Measurements from ENCODE around the gene A2M. TPM values are rescaled to one million over a fixed set of nuclear protein-coding genes. Genes with fewer than 3 reads are reported as not detected.

A2M gene
- total RNA-seq, 1 experiment from 2014 or later, result not detected

DNA sequence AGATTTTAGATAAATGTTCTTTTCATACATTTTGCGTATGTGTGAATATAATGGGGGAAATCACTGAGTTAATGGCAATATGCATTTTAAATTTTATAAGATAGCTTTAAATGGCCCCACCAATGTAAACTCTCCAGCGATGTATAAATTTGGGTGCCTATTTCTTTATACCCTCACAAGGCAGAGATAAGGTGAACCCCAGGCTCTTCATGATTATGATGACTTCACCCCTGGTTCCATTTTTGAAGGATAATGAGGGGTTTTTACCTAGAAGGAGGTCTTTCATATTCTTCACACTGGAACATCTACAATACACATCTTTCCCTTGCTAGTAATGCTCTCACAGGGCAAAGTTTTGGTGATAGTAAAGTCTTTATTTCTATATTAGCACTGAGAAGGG is 91.2 kb downstream of the A2M start:
- H3K79me2 ChIP-seq (ENCODE audit: low read length), result no peaks in the 10 kb centered on the region
- no peak overlapping the region for H3K4me3 ChIP-seq (ENCODE audit: low read length)

DNA sequence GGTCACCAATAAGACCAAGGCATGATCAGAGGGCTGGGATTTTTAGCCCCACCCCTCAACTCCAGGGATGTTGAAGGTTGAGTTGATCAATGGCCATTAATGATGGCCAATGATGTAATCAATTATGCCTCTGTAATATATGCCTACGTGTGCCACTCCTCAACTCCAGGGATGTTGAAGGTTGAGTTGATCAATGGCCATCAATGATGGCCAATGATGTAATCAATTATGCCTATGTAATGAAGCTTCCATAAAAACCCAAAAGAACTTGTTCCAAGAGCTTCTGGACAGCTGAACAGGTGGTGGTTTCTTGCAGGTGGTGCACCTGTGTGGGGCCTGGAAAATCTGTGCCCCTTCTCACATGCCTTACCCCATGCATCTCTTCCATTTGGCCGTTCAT is 93.1 kb downstream of the A2M start:
- no peaks in the 10 kb centered on the region for H3K27me3 ChIP-seq (ENCODE audit: low read length)
- no peaks in the 10 kb centered on the region for H3K9me3 ChIP-seq (ENCODE audit: low read length)
- H3K36me3 ChIP-seq (ENCODE audit: insufficient read depth, low read length), result no peaks in the 10 kb centered on the region
- no peaks in the 10 kb centered on the region for H3K9me2 ChIP-seq (replicated peaks; ENCODE audit: insufficient read depth, low read length)
- no peaks in the 10 kb centered on the region for H3K79me2 ChIP-seq (ENCODE audit: low read length)
- H4K20me1 ChIP-seq (ENCODE audit: insufficient read depth, low read depth, low read length), result no peaks in the 10 kb centered on the region
- H3K4me1 ChIP-seq (ENCODE audit: low read length), result no peaks in the 10 kb centered on the region
- no peak overlapping the region for H3K4me2 ChIP-seq (ENCODE audit: low read depth, low read length, poor library complexity, severe bottlenecking)
- no peak overlapping the region for H3K4me3 ChIP-seq (ENCODE audit: low read length)
- no peak overlapping the region for H3K27ac ChIP-seq (ENCODE audit: low read length)
- no peak overlapping the region for H3K9ac ChIP-seq (ENCODE audit: low read length)
- DNase-seq, result no peak
- no peak overlapping the region for H2AFZ ChIP-seq (ENCODE audit: low read length)

More for the DNA sequence above, 91.2 kb downstream of the A2M start:
- no peaks in the 10 kb centered on the region for H3K36me3 ChIP-seq (ENCODE audit: insufficient read depth, low read length)
- no peak overlapping the region for H3K9ac ChIP-seq (ENCODE audit: low read length)
- no peak overlapping the region for H2AFZ ChIP-seq (ENCODE audit: low read length)
- H3K4me2 ChIP-seq (ENCODE audit: low read depth, low read length, poor library complexity, severe bottlenecking), result no peak overlapping the region
- no peaks in the 10 kb centered on the region for H4K20me1 ChIP-seq (ENCODE audit: insufficient read depth, low read depth, low read length)
- H3K9me3 ChIP-seq (ENCODE audit: low read length), result no peaks in the 10 kb centered on the region
- no peaks in the 10 kb centered on the region for H3K9me2 ChIP-seq (replicated peaks; ENCODE audit: insufficient read depth, low read length)
- H3K27me3 ChIP-seq (ENCODE audit: low read length), result no peaks in the 10 kb centered on the region
- DNase-seq, result no peak
- H3K4me1 ChIP-seq (ENCODE audit: low read length), result no peaks in the 10 kb centered on the region
- no peak overlapping the region for H3K27ac ChIP-seq (ENCODE audit: low read length)

Other genes starting within 250 kb of the A2M start
- gene PHC1, start 201.4 kb downstream of the A2M start, total RNA-seq (2014; rRNA removed; shearing (Covaris generic); ENCODE audit: low replicate concordance), result 26.2 and 84.0 TPM in 2 replicates
- 271 and 300 TPM in 2 replicates for gene M6PR, start 166.3 kb downstream of the A2M start, total RNA-seq (2014; rRNA removed; shearing (Covaris generic); ENCODE audit: low replicate concordance)
- gene KLRG1, start 126.4 kb downstream of the A2M start, total RNA-seq (2014; rRNA removed; shearing (Covaris generic); ENCODE audit: low replicate concordance), result 9.1 and 34.7 TPM in 2 replicates
- not detected in 2 replicates for gene PZP, start 92.5 kb upstream of the A2M start, total RNA-seq (2014; rRNA removed; shearing (Covaris generic); ENCODE audit: low replicate concordance)

All from Karpas-422 (cell line).